ENCODE data around the gene DPP6.

Gene DPP6

GRCh38 chr7:154345093-154345492 lies 292.9 kb downstream of the DPP6 start:
- no peak for FAIRE-seq

GRCh38 chr7:154347700-154348266 lies 295.6 kb downstream of the DPP6 start:
- FAIRE-seq, result no peak

- FAIRE-seq, result no peak
These were observed 298.7 kb downstream of the DPP6 start for GRCh38 chr7:154350892-154351291.

DNA sequence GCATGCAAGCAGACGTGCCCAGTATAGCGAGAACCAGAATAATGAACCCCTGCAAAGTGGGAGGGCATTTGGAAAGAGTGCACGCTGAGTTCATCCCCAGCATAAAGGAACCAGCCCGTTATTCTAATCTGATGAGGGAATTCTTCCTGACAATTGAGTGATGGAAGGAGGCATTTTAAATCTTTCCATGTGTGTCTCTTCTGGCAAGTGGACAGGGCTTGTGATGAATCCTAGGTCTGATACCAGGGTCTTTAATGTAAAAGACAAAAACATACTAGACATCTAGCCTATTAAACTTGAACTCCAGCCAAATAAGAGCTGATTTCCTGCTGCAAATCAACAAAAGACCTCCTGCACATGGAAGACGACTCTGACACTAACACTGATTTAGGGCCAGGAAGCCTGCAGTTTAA lies 301.2 kb downstream of the DPP6 start:
- FAIRE-seq, result no peak

DNA sequence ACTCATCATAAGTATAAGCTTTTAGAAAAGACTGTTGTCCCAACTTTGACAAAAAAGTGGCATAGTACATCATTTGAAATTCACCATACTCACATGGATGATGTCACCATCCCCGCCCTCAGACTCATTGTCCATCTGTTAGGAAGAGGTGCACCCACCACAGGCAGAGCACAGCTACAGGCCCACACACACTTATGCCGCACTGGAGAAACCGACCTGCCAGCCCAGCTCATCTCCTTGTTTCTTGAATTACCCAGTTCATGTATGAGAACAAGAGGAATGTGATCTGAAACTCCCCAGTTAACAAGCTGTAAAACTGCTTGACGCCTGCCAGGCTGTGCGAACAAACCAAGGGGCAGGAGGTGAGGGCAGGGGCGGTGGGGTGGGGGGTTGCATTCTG lies 312.0 kb downstream of the DPP6 start:
- no peak for FAIRE-seq

DNA sequence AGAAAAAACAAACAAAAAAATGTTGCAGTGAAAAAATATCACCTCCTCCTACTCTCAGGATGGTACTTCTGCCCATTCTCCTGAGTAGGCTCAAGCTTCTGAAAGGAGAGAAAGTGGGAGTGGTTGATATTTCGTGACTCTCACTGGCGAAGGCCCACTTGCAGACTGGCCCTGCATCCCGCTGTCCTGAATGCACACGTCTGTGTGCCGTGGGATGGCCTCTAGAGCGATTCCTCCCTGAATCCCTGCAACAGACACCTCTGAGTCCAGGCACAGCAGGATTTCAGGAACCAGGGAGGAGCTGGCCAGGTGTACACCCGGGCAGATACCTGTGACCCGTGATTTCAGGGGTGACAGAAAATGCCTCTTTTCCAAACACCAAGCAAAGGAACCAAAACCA lies 319.2 kb downstream of the DPP6 start:
- no peak for FAIRE-seq

DNA sequence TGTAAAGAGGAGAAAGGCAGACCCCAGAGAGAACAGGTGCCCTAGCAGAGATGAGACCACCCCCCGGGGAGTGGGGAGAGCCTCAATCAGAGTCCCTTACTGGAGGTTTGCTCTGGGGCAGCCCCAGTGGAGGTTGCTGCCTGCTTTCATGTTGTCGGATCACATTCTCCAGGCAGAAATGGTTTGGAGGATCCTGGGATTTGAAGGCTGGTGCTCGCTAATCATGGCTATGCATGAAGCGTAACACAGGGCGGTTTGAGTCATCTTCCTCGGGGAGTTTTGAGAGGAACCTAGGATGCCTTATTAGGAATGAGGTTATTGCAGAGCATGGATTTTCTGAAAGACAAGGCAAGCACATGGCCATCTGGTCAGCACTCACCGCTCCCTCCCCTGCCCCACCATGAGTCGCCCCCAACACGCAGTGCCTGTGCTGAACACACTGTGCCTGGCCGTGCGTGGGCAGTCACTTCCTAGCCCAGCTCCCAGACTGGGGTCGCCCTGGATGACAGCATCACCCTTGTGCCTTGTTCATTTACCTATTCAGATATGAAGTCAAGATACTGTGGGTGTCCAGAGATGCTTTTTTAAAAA lies 319.9 kb downstream of the DPP6 start:
- no peak for FAIRE-seq

GRCh38 chr7:154373956-154374355 lies 321.8 kb downstream of the DPP6 start:
- no peak for FAIRE-seq

GRCh38 chr7:154375956-154376355 lies 323.8 kb downstream of the DPP6 start:
- no peak for FAIRE-seq

DNA sequence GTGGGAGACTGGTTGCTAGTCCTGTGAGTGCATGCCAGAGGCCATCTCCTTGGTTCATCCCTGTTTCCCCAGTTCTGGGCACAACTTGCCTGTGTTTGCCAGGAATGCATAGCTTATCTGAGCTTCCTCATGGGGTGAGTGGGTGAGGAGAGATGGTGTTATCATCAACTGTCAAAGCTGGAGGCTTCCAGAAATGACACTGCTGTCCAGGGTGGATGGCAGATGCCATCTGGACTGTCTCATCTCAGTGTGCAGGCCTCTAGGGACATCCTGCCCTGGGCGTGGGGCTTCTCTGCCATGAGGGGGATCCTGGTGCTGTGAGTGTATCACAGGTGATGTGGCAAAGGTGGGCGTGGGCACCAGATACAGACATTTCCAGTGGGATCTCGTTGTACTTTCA lies 328.6 kb downstream of the DPP6 start:
- no peak for FAIRE-seq

- no peak for FAIRE-seq
These were observed 330.8 kb downstream of the DPP6 start for GRCh38 chr7:154383045-154383444.

- FAIRE-seq, result no peak
These were observed 333.0 kb downstream of the DPP6 start for GRCh38 chr7:154385214-154385613.

- no peak for FAIRE-seq
These were observed 335.1 kb downstream of the DPP6 start for GRCh38 chr7:154387252-154387651.

DNA sequence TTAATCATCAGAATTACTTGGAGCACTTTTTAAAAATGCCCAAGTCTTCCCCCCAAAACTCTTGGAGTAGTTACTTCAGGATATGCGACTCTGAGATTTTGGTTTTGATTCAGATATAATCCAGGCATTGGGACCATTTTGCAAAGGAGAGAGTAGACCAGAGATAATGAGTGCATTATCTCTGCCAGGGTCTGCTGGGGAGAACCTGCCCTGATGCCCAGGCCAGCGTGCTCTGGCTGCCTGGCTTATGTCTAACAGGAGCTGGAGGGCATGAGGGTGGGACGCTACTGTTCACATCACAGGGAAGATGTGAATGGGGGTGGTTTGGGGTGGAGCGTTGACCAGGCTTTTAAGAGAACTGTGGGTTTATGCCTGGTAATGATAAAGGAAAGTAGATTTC lies 336.2 kb downstream of the DPP6 start:
- no peak for FAIRE-seq

DNA sequence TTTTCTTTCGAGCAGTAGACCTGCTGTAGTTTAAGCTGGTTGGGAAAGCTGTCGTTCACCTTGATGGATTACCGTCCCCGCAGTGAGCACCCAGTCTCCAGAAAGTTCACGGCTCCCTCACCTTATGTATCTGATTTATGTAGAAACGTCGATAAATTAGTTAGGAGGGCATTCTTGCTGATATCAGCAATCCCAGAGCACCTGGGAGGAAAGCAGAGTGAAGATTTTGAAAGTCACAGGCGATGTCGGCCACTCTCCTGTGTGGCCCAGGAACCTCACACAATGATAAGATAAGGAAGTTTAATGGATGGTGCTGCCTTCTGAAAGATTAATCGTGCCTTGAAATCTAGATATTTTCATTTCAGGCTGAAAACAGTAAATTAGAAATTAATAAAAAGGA lies 336.8 kb downstream of the DPP6 start:
- FAIRE-seq, result no peak

DNA sequence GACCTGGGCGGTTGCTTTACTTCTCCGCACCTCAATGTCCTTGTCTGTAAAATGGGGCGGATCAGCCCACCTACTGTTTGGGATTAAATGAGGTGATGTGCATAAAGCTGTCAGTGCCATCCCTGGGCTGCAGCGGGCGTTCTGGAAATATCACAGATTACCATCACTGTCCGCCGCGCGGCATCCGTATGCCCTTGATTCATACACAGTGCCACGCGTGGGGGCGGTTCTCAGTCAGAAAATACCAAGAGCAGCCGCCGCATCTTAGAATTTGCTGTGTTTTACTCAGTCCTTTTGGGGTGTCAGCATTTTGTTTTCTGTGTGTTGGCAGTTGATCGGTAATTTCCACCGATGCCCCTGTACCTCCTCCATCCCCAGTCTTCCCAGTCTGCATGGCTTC lies 338.8 kb downstream of the DPP6 start:
- FAIRE-seq, result no peak

- FAIRE-seq, result no peak
These were observed 342.6 kb downstream of the DPP6 start for GRCh38 chr7:154394804-154395203.

- FAIRE-seq, result no peak
These were observed 354.1 kb downstream of the DPP6 start for GRCh38 chr7:154406312-154406711.

DNA sequence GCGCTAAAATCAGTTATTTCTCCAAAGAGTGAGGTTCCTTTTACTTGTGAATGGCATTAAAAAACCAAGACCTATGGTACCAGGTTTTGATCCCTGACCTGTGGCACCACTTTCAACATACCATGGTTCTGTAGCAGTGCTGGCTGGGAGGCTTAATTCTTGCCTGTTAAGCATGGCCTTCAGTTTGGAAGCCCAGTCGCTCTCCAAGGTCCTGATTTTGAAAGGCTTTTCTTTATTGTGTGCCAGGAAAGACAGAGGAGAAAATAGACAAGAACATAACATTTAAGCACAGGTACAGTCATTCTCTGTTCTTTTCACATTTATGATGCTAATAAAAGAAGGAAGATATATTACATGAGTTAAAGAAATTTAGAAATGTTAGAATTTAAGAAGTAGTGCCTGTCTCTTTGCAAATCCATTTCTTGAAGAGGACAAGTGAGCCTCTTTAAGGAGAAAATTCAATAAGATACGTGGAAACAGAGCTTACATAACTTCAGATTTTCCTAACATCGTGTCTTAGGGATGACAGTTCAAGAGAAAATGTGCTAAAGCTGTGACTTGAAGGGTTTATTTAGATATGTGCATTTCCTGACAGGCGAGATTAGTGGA lies 357.6 kb downstream of the DPP6 start:
- FAIRE-seq, result no peak

GRCh38 chr7:154412105-154412504 lies 359.9 kb downstream of the DPP6 start:
- no peak for FAIRE-seq

DNA sequence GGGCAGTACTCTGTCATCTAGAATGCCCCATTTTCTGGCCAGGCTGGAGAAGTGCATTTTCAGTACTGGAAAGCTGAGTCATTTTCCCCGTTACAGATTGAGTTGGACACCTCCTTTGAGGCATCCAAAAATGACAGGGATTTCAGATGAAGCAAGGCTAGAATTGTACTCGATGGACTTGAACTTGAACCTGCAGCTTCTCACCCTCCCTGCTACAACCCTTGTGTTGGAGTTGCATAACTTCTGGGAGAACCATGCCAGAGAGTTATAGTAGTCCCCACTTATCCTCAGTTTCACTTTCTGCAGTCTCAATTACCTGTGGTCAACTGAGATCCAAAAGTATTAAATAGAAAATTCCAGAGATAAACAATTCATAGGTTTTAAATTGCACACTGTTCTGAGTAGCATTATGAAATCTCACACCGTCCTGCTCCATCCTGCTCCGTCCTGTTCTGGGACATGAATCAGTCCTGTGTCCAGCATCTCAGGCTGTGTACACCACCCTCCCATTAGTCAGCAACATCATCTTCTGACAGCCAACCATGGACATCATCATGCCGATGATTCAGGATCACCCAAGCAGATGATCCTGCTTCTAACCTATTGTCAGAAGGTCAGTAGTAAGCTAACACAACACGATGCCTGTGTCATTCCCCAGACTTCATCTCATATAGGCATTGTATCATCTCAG lies 363.7 kb downstream of the DPP6 start:
- FAIRE-seq, result no peak

DNA sequence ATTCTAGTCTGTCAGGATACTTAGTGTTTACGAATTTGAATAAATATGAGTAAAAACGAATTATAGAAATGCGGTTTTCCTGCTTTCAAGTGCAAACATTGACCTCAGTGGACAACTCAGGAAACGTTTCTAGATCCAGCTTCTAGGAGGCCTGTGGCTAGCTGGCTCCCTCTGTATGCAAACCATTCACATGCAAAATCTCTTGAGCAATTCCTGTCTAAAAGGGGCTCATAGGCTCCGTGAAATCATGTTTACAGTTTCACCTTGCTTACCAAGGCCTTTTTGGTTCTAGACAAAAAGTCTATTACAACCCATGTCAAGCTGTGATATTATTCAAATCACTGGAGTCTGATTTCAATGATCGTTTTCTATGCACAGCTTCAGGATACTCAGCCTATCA lies 364.5 kb downstream of the DPP6 start:
- no peak for FAIRE-seq

- no peak for FAIRE-seq
These were observed 367.1 kb downstream of the DPP6 start for GRCh38 chr7:154419344-154419743.

GRCh38 chr7:154423231-154423630 lies 371.0 kb downstream of the DPP6 start:
- FAIRE-seq, result no peak
